Urothelium cell line (cell line): ENCODE results near the gene CIAO2A.
"Not testable (repeated sequence)": the region's sequence is repeated elsewhere in the genome, so short reads cannot be mapped to it uniquely, and the experiment has no call there.

ENCODE experiments used
- DNase-seq: peaks from one replicate; pipeline ENCODE4 v3.0.0; 2011; ENCODE audit warnings: low spot score, mixed read lengths
- FAIRE-seq: peaks from 2 replicates; lab custom pipeline; 2011; peaks lifted over from hg19 to GRCh38; lab: Jason Lieb, UNC

Gene CIAO2A

DNA sequence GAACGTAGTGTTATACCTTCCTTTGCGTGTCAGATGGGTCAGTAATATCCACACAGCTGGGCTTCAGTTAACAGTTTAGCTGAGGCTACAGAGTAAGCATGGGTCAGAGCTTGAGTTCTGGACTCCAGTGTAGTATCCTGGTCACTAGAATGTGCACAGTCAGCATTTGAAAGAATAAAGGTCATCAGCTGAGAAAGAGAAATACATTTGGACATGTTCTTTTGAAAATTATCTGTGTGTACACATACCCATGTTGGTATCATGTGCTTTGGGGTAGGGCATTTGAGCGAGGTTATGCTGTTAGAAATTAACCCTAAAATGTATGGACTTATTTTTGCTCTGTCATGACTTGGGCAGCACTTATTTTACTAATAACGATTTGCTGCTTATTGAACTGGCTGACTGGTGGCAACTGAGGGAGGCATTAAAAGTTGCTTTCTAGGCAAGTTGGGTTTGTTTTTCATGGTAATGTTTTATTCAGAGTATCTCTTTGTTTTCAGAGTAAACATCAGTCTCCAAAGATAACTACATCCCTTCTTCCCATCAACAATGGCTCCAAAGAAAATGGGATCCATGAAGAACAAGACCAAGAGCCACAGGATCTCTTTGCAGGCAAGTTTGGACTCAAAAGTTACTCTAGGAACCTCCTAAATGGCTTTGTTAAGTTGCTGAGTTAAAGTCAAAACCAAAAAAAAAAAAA, 18.6 kb upstream of the CIAO2A start:
- DNase-seq: no peak
- no peak for FAIRE-seq

DNA sequence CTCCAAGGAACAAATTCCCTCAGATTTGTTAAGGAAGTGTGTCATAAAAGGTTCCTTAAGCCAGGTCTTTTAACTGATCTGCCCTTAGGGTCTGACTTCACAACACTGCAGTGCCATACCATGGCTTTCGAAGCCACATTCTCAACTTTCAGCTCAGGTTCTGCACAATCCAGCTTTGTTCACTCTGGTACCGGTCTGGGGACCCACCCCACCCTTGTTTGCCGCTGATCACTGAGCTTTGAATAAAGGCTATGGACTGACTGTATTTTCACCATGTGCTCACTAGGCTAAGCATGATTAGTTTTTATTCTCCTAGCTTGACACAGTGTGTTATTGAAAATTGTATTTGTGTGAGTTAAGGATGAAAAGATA, 18.0 kb upstream of the CIAO2A start:
- no peak for FAIRE-seq
- DNase-seq: no peak

DNA sequence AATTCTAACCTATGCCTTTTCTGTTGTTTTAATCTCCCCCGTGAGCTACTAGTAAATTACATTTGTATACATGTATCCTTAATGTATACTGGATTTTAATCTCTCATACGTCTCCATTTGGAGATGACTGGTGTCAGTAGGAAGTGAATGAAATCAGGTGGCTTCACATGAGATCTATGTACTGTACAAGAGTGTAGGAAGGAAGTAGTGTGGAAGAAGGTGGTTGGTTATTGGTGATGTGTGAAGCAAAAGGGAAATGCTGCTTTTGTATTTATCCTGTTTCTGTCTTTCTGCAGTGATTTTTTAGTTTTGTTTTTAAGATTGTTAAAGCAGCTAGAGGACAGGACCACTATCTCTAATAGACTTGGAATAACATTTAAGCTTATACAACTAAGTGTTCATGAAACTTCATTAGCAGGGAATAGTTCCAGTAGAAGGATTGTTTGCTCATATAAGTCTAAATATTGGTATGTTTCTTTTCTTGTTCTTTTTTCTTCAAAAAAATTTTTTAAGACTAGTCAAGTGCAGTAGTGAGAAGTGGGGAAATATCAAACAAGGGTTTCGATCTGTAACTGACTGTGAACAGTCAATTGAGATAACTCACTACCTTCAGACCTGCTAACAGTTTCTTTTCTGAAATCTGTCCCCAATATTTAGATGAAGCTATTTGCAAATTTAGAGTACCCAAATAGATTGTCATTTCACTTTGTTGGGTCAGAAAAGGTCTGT, 17.5 kb upstream of the CIAO2A start:
- DNase-seq (no peak), FAIRE-seq (no peak)

DNA sequence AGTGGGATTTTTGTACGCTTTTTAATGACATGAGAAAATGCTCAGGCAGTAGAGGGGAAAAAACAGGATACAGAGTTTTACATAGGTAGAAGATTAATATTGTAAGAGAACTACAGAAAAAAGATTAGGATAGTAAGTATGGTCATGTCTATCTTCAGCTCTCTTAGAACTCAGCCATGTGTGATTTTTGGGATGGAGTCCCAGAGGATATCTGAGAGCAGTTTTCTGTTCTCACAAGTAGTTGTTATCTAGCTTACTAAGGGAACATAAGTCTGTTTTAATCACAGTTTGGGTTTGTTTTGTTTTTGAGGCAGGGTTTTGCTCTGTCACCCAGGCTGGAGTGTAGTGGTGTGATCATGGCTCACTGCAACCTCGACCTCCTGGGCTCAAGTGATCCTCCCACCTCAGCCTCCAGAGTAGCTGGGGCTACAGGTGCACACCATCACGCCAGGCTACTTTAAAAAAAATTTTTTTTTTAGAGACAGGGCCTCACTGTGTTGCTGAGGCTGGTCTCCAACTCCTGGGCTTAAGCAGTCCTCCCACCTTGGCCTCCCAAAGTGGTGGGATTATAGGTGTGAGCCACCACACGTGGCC, 16.6 kb upstream of the CIAO2A start:
- DNase-seq, FAIRE-seq: not testable (repeated sequence)

DNA sequence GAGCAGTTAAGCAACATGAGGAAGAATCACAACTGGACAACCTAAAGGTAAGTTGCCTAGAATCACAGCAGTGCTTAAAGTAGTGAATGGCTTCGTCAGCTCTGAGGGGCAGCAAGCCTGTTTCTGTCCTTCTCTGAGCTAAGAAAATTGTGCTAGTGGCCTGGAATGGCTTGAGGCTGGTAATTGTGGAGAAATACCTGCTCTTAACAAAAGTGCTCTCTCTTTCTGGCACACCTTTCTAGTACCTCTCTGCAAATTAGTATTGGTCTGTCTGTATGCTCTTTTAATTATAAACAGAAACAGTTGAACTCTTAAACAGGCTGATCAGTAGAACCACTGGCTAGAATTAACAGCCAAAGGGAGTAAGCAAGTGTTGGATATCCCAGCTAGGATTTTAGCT, 13.7 kb upstream of the CIAO2A start:
- no peak for FAIRE-seq
- no peak for DNase-seq

DNA sequence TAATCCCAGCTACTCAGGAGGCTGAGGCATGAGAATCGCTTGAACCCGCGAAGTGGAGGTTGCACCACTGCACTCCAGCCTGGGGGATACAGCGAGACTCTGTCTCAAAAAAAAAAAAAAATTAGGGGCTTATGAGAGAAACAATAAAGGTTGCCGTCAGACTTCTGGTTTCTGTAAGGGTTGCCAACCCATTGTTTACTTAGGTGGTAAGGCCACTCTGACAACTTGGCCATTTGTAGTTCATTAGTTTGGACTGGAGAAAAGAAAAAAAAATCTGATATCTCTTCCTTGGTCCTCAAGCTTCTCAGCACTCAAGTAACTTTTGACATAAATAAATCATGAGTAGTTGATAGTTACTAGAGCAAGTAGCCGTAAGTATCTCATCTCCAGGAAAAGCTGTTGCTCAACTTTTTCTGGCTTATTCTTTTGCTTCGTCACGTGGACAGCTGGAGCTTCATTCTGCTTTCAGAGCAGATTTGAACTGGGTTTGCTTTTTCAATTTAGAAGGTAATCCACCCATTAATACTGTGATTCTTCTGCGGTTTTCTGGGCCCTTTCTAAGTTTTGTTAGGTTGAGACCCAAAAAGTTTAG, 11.6 kb upstream of the CIAO2A start:
- DNase-seq (no peak), FAIRE-seq (no peak)

DNA sequence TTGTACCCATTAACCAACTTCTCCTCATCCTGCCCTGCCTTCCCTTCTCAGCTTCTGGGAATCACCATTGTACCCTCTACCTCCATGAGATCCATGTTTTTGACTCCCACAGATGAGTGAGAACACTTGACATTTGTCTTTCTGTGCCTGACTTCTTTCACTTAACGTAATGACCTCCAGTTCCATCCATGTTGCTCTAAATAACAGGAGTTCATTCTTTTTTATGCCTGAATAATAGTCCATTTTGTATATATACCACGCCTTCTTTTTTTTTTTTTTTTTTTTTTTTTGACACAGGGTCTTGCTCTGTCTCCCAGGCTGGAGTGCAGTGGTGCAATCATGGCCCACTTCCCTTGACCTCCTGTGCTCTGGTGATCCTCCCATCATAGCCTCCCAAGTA, 8.9 kb upstream of the CIAO2A start:
- FAIRE-seq (no peak), DNase-seq (no peak)

DNA sequence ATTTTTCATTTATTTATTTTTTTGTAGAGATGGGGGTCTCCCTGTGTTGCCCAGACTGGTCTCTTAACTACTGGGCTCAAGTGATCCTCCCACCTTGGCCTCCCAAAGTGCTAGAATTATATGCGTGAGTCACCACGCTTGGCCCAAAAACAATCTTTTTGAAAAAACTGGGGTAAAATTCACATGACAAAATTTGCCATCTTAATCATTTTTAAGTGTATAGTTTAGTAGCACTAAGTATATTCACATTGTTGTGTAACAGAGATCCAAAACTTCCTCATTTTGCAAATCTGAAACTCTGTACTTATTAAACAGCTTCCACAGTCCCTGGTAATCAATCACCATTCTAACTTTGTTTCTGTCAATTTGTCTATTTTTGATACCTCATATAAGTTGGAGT, 7.3 kb upstream of the CIAO2A start:
- FAIRE-seq (no peak), DNase-seq (no peak)

DNA sequence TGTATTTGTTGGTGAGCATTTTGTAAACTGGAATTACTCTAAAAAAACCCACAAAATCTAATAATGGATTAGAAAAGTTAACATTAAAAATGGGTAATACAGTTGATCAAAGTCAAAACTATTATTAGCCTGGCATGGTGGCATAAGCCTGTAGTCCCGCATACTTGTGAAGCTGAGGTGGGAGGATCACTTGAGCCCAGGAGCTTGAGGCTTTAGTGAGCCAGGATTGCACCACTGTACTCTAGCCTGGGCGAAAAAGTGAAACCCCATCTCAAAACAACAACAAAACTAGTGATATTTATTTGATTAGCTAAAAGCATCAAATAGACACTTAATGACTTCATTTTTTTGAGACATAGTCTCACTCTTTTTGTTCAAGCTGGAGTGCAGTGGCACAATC, 5.7 kb upstream of the CIAO2A start:
- FAIRE-seq (no peak), DNase-seq (no peak)

DNA sequence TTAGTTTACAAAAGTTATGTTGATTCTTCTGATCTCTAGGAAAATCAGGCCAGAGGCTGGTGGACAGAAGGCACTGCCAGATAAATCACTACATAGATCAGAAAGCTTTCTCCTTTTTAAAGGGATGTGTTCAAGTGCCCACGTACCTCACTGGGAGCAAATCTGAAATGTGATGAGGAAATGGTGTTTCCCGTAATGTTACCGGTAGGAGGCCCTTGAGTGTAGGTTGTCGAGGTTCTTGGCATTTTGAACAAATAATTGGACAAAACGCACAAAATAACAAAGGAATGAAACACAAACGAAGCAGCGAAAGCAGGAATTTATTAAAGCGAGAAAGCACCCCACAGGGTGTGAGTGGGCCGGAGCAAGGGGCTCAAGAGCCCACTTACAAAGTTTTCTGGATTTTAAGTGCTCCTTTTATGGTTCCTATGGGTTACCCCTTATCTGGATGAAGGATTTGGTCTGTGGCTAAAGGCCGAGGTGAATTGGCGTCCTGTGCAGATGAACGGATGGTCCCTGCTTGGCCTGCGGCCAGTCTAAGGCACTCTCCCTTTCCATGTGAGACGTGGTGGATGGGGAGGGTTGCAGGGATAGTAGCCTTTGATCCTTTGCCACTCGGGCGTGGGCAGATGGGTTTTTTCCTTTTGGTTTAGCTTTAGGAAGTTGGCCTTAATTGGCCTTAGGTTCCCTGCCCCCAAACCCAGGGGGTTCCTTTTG, 3.2 kb upstream of the CIAO2A start:
- DNase-seq: peak; percentile 23

DNA sequence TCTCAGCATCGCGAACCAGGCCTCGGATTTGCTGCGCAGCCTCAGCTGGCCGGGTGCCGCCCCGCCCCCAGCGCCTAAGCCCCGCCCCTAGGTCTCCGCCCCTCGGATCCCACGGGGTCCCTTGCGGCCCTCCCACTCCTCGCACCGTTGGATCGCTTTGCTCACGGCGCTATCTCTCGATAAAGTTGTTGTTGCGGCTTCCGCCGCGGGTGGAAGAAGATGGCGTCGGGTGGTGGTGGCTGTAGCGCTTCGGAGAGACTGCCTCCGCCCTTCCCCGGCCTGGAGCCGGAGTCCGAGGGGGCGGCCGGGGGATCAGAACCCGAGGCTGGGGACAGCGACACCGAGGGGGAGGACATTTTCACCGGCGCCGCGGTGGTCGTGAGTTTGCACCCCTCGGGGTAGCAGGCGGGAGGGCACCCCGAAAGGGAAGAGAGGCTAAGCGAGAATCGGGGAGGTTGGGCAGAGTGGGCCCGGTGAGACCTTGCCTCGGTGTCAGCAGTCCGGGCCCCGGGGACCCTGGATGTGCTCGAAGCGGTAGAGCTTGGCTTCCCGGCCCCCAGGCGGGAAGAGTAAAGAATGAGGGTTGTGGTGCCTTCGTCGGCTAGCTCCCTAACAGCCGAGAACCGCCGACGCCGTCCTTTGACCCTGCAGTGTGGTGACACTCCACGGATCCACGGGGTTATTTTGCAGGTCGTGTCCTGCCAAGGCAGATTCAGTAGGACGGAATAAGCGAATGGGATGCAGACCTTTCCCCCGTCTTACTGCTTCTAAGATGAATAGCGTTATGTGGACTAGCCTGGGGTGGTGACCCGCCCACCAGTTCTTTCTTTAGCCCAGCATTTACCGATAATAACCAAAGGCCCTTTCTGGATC, 2.4 kb upstream of the CIAO2A start, which contains the start of gene SNX1:
TSS of gene SNX1 (plus strand) at position 188 of the 873 bp plus-strand sequence. CDS start at position 220, 32 bp downstream.
- DNase-seq (peak; percentile 97), FAIRE-seq (peak; percentile 58)

More for the DNA sequence above, 3.2 kb upstream of the CIAO2A start:
- no peak for FAIRE-seq

DNA sequence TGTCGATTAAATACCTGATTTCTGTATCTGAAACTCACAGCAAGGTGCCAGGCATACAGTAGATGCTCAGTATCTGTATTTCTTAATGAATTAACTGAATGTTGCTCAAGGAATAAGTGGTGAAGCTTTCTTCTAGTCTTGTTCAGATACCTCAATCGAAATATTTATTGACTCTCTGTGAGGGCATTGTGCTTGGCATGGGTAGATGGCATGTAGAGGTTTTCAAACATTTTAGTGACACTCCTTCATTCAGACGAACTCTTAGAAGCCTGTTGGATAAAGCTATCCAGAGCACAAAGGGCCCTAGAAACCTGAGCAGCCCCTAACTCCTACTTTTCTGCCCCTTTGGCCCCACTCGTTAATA, 1.8 kb upstream of the CIAO2A start:
- DNase-seq (no peak), FAIRE-seq (no peak)

DNA sequence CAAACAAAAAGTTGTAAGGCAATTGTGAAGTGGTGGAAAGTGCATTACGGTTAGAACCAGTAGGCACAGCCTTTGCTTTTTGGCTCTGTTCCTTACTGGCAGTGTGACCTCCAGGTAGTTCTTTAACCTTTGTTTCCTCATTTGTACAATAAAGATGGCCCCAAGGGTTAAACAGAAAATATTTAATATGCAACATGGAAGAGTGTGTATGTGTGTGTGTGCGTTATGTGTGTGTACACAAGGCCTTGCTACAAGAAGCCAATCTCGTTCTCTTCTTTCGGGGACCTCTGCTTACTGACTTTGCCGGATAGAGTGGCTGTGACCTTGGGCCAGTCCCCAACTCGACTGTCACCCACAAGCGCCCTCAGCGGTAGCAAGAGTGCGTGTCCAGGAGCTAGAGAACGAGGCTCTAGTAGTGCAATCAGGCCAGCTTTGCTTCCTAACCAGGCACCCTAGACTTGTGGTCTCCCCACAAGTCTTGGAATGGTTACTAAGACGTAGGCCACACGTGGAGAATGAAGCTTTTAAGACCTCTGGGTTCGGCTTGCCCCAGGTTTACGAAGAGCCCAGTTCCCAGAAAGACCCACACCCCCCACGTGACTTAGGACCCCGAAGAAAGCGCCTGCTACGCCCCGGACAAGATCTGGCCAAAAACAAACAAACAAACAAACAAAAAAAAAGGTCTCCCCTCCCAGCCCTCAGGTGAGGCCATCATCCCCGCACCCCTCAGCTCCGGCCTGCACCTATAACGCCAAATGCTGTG, 593 bp downstream of the CIAO2A start:
- FAIRE-seq: no peak
- DNase-seq: peak; percentile 62

DNA sequence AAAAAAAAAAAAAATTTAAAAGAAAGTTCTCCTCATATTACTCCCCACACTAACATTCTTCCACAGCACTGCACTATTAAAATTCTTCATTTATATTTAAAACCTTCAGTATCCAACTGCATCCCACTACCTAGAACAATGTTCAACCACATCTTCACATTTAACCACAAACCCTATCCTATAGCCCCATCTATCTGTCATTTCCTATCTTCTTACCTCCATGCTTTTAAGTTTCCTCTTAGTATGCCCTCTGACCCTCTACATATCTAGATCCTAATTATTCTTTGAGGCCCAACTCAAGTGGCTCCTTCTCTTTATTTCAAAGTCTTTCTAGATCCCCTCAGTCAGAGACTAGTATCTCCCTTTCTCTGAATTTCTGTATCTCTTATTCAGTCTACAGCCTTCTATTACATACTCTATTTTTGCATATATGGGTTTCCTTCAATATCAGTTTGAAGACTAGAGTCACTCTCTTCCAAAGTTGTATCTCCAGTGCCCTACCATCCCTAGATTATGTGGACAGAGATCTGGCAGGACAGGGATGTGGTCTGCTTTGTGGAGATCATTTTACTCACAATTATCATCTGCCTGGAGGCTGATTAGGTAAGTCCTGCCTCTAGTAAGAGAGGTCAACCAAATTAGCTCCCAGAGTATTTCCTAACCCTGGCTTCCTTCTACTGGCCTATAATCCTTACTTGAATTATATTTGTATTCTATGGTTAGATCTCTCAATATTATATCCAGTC, 1.4 kb downstream of the CIAO2A start:
- FAIRE-seq: no peak
- no peak for DNase-seq

DNA sequence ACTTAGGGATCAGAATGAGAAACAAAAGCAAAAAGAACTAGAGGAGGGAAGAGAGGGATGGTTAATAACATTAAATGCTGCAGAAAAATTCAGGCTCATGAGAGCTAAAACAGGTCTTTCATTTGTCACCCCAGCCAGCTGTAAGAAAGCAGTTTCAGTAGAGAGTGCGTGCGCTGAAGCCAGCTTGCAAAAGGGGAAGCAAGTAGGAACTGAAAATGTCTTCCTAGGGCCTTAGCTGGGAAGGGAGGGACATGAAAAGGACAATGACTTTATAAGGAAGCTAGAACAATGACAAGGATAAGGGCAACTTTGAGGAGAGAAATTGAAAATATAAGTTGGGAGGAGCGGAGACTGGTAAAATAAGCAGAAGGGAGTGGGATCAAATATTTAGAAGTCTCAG, 3.1 kb downstream of the CIAO2A start:
- DNase-seq: no peak
- no peak for FAIRE-seq

DNA sequence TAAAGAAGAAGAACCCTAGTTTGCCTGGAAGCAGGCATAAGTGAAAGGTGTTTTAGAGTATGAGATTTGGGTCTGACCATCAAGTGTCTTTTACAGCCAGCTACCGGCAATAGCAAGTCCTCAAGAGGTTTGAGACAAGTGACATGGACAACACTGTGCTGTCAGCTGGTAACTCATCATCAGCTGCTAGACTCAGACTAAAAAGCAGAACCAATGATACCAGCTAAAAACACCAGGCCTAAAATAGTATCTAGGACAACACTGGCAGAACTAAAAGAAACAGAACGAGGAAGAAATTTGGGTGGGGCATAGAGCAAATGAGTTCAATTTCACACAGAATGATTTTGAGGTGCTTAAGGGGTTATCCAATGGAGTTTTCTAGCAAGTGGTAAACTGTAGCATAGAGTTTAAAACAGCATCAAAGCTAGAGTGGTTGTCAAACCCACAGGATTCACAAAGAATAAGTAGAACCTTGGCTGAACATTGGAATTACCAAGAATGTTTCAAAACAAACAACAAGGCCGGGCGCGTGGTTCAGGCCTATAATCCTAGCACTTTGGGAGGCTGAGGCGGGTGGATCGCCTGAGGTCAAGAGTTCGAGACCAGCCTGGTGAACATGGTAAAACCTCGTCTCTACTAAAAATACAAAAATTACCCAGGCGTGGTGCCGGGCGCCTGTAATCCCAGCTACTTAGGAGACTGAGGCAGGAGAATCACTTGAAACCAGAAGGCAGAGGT, 3.9 kb downstream of the CIAO2A start:
- no peak for DNase-seq
- no peak for FAIRE-seq

DNA sequence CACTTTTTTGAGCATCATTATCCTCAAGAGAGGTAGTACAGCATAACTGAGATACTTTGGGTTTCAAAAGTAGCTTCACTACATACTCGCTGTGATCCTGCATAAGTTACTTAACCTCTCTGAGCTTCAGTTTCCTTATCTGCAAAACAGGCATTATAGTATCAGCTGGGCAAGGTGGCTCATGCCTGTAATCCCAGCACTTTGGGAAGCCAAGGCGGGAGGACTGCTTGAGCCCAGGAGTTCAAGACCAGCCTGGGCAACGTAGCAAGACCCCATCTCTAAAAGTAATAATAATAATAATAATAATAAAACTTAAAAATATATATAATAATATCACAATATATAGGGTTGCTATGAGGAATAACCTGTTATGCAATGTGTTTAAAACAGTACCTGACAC, 10.9 kb downstream of the CIAO2A start:
- FAIRE-seq (no peak), DNase-seq (no peak)

DNA sequence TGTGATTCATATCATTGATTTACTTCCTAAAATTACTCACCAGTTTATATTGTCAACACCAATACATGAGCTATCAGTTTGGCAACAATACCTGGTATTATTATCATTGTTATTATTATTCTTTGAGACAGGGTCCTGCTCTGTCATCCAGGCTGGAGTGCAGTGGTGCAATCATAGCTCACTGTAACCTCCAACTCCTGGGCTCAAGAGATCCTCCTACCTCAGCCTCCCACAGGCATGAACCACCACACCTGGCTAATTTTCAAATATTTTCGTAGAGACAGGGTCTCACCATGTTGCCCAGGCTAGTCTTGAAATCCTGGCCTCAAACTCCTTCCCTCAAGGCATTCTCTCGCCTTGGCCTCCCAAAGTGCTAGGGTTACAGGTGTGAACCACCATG, 20.1 kb downstream of the CIAO2A start:
- DNase-seq, FAIRE-seq: not testable (repeated sequence)
